ENCODE results near the gene ATG4B. TPM values are rescaled to one million over a fixed set of nuclear protein-coding genes. Genes with fewer than 3 reads are reported as not detected.

The ATG4B gene
- total RNA-seq, 6 experiments from 2014 or later = 20.6 to 49.8 (median 39.3) TPM

- no peaks in the 10 kb centered on the region for H3K27me3 ChIP-seq
- H3K9me3 ChIP-seq = no peaks in the 10 kb centered on the region
- H3K27ac ChIP-seq = no peak overlapping the region
- H3K36me3 ChIP-seq = no peaks in the 10 kb centered on the region
- TF ChIP-seq POLR2A (IDR thresholded peaks at IDR 0.05) = no peak
- TF ChIP-seq CTCF (IDR thresholded peaks at IDR 0.05) = no peak
- ATAC-seq = no peak
- H3K4me3 ChIP-seq = no peak overlapping the region
- no peak for DNase-seq
- H3K4me1 ChIP-seq = peaks cover 0 to 11% (median 0%) of the 10 kb centered on the region in 4 donors
- WGBS (ENCODE audit: insufficient coverage, low coverage, low lambda C conversion rate, missing lambda C conversion rate) = 94% methylated on average over 19 of the region's 20 CpGs
- intact Hi-C loops (cut with DNase I) = no loop called here
Measured at GRCh38 chr2:241612156-241613016, 25.1 kb upstream of the ATG4B start.

- Histone ChIP-seq H3K27ac (no peak overlapping the region), H3K9me3 (no peaks in the 10 kb centered on the region), H3K27me3 (no peaks in the 10 kb centered on the region), H3K4me1 (peaks cover 0 to 16% (median 0%) of the 10 kb centered on the region in 4 donors), H3K36me3 (peaks cover 0 to under 1% (median 0%) of the 10 kb centered on the region in 4 donors), H3K4me3 (no peak overlapping the region)
- TF ChIP-seq POLR2A (IDR thresholded peaks at IDR 0.05) (no peak), CTCF (IDR thresholded peaks at IDR 0.05) (no peak)
- intact Hi-C loops (cut with DNase I) = no loop called here
- DNase-seq = no peak
- 84% methylated on average over 12 of the region's 15 CpGs for WGBS (ENCODE audit: insufficient coverage, low coverage, low lambda C conversion rate, missing lambda C conversion rate)
- ATAC-seq = no peak
Measured at GRCh38 chr2:241613017-241613780, 24.3 kb upstream of the ATG4B start.

- no peak overlapping the region for H3K4me3 ChIP-seq
- no peak for TF ChIP-seq POLR2A (IDR thresholded peaks at IDR 0.05)
- no peak for TF ChIP-seq CTCF (IDR thresholded peaks at IDR 0.05)
- H3K4me1 ChIP-seq = peaks cover 0 to 9% (median 0%) of the 10 kb centered on the region in 4 donors
- no peak overlapping the region for H3K27ac ChIP-seq
- DNase-seq = no peak
- no peaks in the 10 kb centered on the region for H3K27me3 ChIP-seq
- H3K9me3 ChIP-seq = no peaks in the 10 kb centered on the region
- peaks cover 0 to 5% (median 0%) of the 10 kb centered on the region in 4 donors for H3K36me3 ChIP-seq
- intact Hi-C loops (cut with DNase I) = no loop called here
- WGBS (ENCODE audit: insufficient coverage, low coverage, low lambda C conversion rate, missing lambda C conversion rate) = 80% methylated on average over 10 of the region's 11 CpGs
- no peak for ATAC-seq
Measured at GRCh38 chr2:241615041-241615440, 22.5 kb upstream of the ATG4B start.

- DNase-seq (no peak), ATAC-seq (no peak)
- no peaks in the 10 kb centered on the region for H3K27me3 ChIP-seq
- intact Hi-C loops (cut with DNase I) = no loop called here
- TF ChIP-seq POLR2A (IDR thresholded peaks at IDR 0.05) (no peak), CTCF (IDR thresholded peaks at IDR 0.05) (no peak)
- H3K27ac ChIP-seq = no peak overlapping the region
- H3K4me3 ChIP-seq = no peak overlapping the region
- no peaks in the 10 kb centered on the region for H3K9me3 ChIP-seq
- peaks cover 0 to 5% (median 0%) of the 10 kb centered on the region in 4 donors for H3K36me3 ChIP-seq
- WGBS (ENCODE audit: insufficient coverage, low coverage, low lambda C conversion rate, missing lambda C conversion rate) = 83% methylated on average over 8 of the region's 16 CpGs
- H3K4me1 ChIP-seq = peaks cover 0 to 9% (median 0%) of the 10 kb centered on the region in 4 donors
Measured at GRCh38 chr2:241615522-241616052, 21.9 kb upstream of the ATG4B start.

All from right lobe of liver (tissue), 6 donors.